Endodermal cell (in vitro differentiated cells): ENCODE results near the gene MPP4. TPM values are rescaled to one million over a fixed set of nuclear protein-coding genes. Genes with fewer than 3 reads are reported as not detected.

Experiments used
- DNase-seq: peaks from one replicate; pipeline ENCODE4 v3.0.0-alpha.2; 2017
- H3K27ac ChIP-seq: 2 replicates; pipeline ENCODE4 v1.5.1; 2013; ENCODE audit warnings: mild to moderate bottlenecking, low read depth, low read length, moderate library complexity
- H3K27me3 ChIP-seq: 2 replicates; pipeline ENCODE4 v1.6.1; 2013; ENCODE audit warnings: mild to moderate bottlenecking, low read length, moderate library complexity; ENCODE audit not compliant: insufficient read depth, control insufficient read depth, poor library complexity, severe bottlenecking
- H3K36me3 ChIP-seq: 2 replicates; pipeline ENCODE4 v1.7.0; 2013; ENCODE audit warnings: mild to moderate bottlenecking, low read length, moderate library complexity; ENCODE audit not compliant: control insufficient read depth, insufficient read depth
- H3K4me1 ChIP-seq: one replicate; pipeline ENCODE4 v1.7.0; 2013; ENCODE audit warnings: low read length; ENCODE audit not compliant: control insufficient read depth, insufficient read depth
- H3K4me3 ChIP-seq: 2 replicates; pipeline ENCODE4 v1.5.1; 2013; ENCODE audit warnings: mild to moderate bottlenecking, low read length, moderate library complexity
- H3K9ac ChIP-seq: 2 replicates; pipeline ENCODE4 v1.6.1; 2013; ENCODE audit warnings: mild to moderate bottlenecking, low read length, moderate library complexity; ENCODE audit not compliant: poor library complexity, severe bottlenecking; ENCODE audit errors: extremely low read depth
- H3K9me3 ChIP-seq: 2 replicates; pipeline ENCODE4 v1.6.1; 2013; ENCODE audit warnings: mild to moderate bottlenecking, low read length, moderate library complexity; ENCODE audit not compliant: control insufficient read depth
- H3K27ac Mint-ChIP-seq: 2 replicates; pipeline ENCODE4 v1.8.0; 2020; ENCODE audit warnings: mixed read lengths
- H3K27me3 Mint-ChIP-seq: 2 replicates; pipeline ENCODE4 v1.8.0; 2021; ENCODE audit warnings: mild to moderate bottlenecking, mixed read lengths; ENCODE audit not compliant: insufficient read depth
- H3K36me3 Mint-ChIP-seq: 2 replicates; pipeline ENCODE4 v1.8.0; 2020; ENCODE audit warnings: low read depth, mixed read lengths
- H3K4me1 Mint-ChIP-seq: 2 replicates; pipeline ENCODE4 v1.8.0; 2020; ENCODE audit warnings: mixed read lengths
- H3K4me3 Mint-ChIP-seq: 2 replicates; pipeline ENCODE4 v1.8.0; 2020; ENCODE audit warnings: mild to moderate bottlenecking, moderate library complexity, mixed read lengths
- H3K9me3 Mint-ChIP-seq: 2 replicates; pipeline ENCODE4 v1.8.0; 2020; ENCODE audit warnings: mild to moderate bottlenecking, mixed read lengths
- WGBS, 2 experiments: methylation state at CpG; one replicate each; pipeline versions ENCODE4 v1.1.5 to v1.1.7; 2013; ENCODE audit warnings: missing lambda C conversion rate in 2 of 2, mixed read lengths in 1 of 2; ENCODE audit not compliant: insufficient coverage in 1 of 2, insufficient read length in 1 of 2; 5-methylcytosine and 5-hydroxymethylcytosine counted together
- total RNA-seq, 2 donors: library from RNA; stranded (reverse); fragmentation: NEBNext Ultra II Directional in 1 of 2; extraction: Animal tissue kit (Norgen Biotek cat#: 25700) in 1 of 2; gene quantifications; 2 replicates in 1 of 2; 3 replicates in 1 of 2; pipeline ENCODE4 v1.2.1, GENCODE V29; 2021
- TF ChIP-seq, protein P1 (sequence below): fragments of 200-600 bp; sonication (generic); conservative IDR thresholded peaks from 2 replicates; pipeline ENCODE4 v1.5.0; 2021; ENCODE audit warnings: antibody characterized with exemption, mild to moderate bottlenecking

MPP4 gene
- total RNA-seq, 2 donors from 2014 or later = 0.18 TPM; not detected in 1

DNA sequence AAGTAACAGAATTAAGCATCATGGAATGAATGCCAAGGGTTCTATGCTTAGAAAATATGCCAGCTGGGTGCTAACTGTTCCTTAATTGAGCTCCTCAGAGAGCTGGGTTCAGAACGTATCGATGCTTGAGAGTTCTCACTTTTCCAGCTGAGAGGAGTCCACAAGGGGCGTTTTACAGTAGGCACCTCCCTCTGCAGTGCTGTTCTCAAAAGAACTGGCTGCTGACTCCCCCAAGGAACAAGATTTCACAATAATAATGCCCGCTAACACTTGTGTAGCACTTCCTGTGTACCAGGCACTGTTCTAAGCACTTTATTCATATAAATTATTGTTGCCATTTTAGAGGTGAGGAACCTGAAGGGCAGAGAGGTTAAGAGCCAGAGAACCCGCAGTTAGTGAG, 37.1 kb downstream of the MPP4 start:
- no peak for DNase-seq
- 62 to 71% methylated on average over 3 to 5 of the region's 5 CpGs for WGBS, 2 experiments
- Histone ChIP-seq H3K27me3 (no peaks in the 10 kb centered on the region), H3K4me3 (no peak overlapping the region), H3K27ac (no peak overlapping the region), H3K4me1 (no peaks in the 10 kb centered on the region), H3K36me3 (no peaks in the 10 kb centered on the region), H3K9ac (no peak overlapping the region), H3K9me3 (no peaks in the 10 kb centered on the region)
- no peak overlapping the region for H3K27ac Mint-ChIP-seq
- no peak overlapping the region for H3K4me3 Mint-ChIP-seq
- no peaks in the 10 kb centered on the region for H3K9me3 Mint-ChIP-seq
- no peaks in the 10 kb centered on the region for H3K27me3 Mint-ChIP-seq
- H3K4me1 Mint-ChIP-seq = peaks cover 7% of the 10 kb centered on the region
- TF ChIP-seq, protein P1, sequence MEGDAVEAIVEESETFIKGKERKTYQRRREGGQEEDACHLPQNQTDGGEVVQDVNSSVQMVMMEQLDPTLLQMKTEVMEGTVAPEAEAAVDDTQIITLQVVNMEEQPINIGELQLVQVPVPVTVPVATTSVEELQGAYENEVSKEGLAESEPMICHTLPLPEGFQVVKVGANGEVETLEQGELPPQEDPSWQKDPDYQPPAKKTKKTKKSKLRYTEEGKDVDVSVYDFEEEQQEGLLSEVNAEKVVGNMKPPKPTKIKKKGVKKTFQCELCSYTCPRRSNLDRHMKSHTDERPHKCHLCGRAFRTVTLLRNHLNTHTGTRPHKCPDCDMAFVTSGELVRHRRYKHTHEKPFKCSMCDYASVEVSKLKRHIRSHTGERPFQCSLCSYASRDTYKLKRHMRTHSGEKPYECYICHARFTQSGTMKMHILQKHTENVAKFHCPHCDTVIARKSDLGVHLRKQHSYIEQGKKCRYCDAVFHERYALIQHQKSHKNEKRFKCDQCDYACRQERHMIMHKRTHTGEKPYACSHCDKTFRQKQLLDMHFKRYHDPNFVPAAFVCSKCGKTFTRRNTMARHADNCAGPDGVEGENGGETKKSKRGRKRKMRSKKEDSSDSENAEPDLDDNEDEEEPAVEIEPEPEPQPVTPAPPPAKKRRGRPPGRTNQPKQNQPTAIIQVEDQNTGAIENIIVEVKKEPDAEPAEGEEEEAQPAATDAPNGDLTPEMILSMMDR = no peak
- H3K36me3 Mint-ChIP-seq = no peaks in the 10 kb centered on the region

DNA sequence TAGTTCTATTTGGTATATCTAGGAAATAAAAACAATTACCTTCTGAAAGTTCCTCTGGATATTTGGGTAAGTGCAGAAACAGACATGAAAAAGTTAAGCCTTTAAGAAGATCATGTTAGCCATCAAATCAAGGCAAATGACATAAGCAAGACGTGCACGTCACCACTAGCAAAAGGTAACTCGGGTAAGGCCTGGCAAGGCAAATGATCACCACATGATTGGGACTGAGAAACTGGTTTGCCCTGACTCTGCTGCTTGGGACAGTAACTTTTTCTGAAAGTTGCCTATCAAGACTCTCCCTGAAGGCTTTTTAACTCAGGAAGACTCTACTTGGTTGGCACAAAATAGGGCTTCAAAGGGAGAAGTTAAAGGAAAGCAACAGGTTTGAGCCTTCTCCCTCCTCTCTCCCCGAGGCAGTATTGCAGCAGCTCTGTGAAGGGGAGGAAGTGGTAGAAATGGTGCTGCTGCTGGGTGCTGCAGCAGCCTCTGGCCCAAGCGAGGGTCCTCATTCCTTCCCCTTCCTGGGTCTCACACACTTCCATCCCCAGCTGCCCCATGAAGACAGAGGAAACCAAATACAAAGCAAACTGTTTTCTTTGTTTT, 38.0 kb downstream of the MPP4 start:
- DNase-seq = no peak
- Histone ChIP-seq H3K4me3 (no peak overlapping the region), H3K4me1 (no peaks in the 10 kb centered on the region), H3K9ac (no peak overlapping the region), H3K27me3 (no peaks in the 10 kb centered on the region), H3K27ac (no peak overlapping the region), H3K9me3 (no peaks in the 10 kb centered on the region), H3K36me3 (no peaks in the 10 kb centered on the region)
- WGBS, 2 experiments = 94 to 97% methylated on average over 3 to 4 of the region's 5 CpGs
- H3K9me3 Mint-ChIP-seq = no peaks in the 10 kb centered on the region
- H3K4me3 Mint-ChIP-seq = no peak overlapping the region
- peaks cover 7% of the 10 kb centered on the region for H3K4me1 Mint-ChIP-seq
- TF ChIP-seq, protein P1 = no peak
- no peak overlapping the region for H3K27ac Mint-ChIP-seq
- H3K27me3 Mint-ChIP-seq = no peaks in the 10 kb centered on the region
- no peaks in the 10 kb centered on the region for H3K36me3 Mint-ChIP-seq

DNA sequence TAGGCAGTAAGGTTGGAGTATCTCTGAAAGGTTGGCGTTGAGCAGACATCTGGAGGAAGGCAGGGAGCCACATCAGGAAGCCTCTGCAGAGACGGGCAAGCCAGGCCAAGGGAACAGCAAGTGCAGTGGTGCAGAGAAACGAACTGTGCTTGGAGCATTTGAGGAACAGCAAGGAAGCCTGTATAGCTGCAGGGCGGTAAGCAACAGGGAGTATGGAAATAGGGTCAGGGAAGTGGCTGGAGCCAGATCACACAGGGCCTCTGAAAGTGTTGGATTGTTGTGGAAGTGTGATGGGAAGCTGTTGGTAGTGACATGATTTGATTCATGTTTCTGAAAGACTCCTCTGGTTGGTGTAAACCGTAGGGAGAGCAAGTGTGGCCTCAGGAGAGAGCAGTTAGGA, 41.7 kb downstream of the MPP4 start:
- 75 to 81% methylated on average over 4 to 5 of the region's 5 CpGs for WGBS, 2 experiments
- Mint-ChIP-seq H3K27me3 (no peaks in the 10 kb centered on the region), H3K9me3 (no peaks in the 10 kb centered on the region), H3K4me3 (no peak overlapping the region), H3K27ac (no peak overlapping the region), H3K36me3 (no peaks in the 10 kb centered on the region), H3K4me1 (peaks cover 5% of the 10 kb centered on the region)
- Histone ChIP-seq H3K9me3 (no peaks in the 10 kb centered on the region), H3K9ac (no peak overlapping the region), H3K4me3 (no peak overlapping the region), H3K27me3 (no peaks in the 10 kb centered on the region), H3K4me1 (no peaks in the 10 kb centered on the region), H3K36me3 (no peaks in the 10 kb centered on the region), H3K27ac (no peak overlapping the region)
- DNase-seq = no peak
- TF ChIP-seq, protein P1 = no peak
